Measurements from ENCODE around the gene ALDH1A3. TPM values are rescaled to one million over a fixed set of nuclear protein-coding genes. Genes with fewer than 3 reads are reported as not detected.
A peak's percentile ranks its signal among the peaks of the same experiment; 100 is the strongest.

Gene ALDH1A3
- 11.2 TPM for total RNA-seq
- 13.7 TPM for polyA plus RNA-seq

DNA sequence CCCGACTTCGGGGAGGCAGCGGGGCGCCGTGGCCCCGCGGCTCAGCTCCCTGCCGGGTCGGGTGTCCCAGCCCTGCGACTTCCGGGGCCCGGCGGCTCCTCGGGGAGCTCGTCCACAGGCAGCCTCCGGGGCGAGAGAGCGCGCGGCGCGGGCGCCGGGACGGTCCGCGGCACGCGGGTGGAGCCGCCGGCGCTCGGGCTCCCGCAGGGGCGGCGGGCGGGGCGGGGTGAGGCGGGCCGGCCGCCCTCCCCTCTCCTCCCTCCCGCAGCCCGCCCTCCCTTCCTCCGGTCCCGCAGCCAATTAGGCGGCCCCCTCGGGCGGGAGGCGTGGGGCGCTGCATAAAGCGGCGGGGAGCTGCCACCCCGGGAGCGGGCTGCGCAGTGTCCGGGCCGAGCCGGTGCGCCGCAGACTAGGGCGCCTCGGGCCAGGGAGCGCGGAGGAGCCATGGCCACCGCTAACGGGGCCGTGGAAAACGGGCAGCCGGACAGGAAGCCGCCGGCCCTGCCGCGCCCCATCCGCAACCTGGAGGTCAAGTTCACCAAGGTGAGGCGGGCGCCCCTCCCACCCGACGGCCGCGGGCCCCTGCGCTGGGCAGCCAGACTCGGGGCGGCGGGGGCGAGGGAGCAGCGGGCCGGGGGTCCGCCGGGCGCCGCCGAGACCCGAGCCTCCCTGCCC is at the start of gene ALDH1A3:
Gene ALDH1A3 (plus strand): TSS at position 368 of the 675 bp plus-strand sequence. CDS start 77 bp downstream, at position 445.
- Histone ChIP-seq H3K4me3 (ENCODE audit: low read depth, low read length) (peak within 1 kb of the TSS; percentile 69), H3K27ac (ENCODE audit: low read depth) (no peak within 1 kb of the TSS), H3K4me1 (ENCODE audit: insufficient read depth) (no peaks in the 10 kb centered on the region), H3K36me3 (ENCODE audit: insufficient read depth) (no peaks in the 10 kb centered on the region)
- under 1% methylated on average over 90 of the region's 93 CpGs for WGBS
- DNase-seq (ENCODE audit: extremely low spot score) = no peak

DNA sequence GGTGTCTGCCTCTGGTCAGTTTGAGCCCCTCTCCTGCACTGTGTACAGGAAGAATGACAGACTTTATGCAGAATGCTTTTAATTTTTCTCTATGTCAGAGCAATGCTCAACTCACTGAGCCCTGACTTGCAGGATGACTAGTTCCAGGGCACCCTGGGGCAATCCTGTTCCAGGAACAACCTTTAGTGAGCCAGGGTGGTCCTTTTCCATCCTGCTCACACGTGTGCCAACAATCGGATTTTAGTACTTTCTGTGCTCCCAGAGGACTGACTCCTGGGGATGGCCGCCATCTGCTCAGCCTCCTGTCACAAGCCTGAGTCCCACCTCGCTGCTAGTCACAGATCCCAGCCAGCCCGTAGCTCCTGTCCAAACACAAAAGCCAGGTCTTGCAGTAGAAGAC is 48.2 kb upstream of the ALDH1A3 start:
- 74% methylated on average over 5 of the region's 5 CpGs for WGBS
- DNase-seq (ENCODE audit: extremely low spot score) = no peak
- Histone ChIP-seq H3K36me3 (ENCODE audit: insufficient read depth) (no peaks in the 10 kb centered on the region), H3K4me3 (ENCODE audit: low read depth, low read length) (no peak overlapping the region), H3K27ac (ENCODE audit: low read depth) (no peak overlapping the region), H3K4me1 (ENCODE audit: insufficient read depth) (no peaks in the 10 kb centered on the region)

DNA sequence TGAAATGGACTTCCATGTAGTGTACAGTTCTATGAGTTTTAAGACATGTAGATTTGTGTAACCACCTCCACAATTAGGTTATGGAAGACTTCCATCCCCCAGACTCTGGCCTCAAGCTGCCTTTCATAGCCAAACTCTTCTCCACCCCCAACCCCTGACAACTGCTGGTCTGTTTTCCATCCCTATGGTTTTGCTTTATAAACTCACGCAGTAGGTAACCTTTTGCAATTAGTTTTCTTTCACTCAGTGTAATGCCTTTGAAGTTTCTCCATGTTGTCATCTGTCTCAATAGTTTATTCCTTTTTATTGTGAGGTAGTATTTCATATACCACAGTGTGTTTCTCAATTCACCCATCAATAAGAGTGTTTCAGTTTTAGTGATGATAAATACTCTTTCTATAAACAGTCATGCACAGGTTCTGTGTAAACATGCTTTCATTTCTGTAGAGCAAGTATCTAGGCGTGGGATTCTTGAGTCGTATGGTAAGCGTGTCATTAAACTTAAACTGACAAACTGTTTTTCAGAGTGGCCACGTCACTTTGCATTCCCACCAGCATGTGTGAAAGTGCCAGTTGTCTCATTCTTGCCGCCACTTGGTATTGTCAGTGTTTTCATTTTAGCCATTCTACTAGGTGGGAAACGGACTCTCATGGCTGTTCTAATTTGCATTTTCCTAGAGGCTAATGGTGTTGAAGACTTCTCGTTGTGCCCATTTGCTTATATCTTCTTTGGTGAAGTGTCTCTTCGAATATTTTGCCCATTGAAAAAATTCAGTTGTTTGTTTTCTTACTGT is 47.3 kb upstream of the ALDH1A3 start:
- no peaks in the 10 kb centered on the region for H3K36me3 ChIP-seq (ENCODE audit: insufficient read depth)
- no peak for DNase-seq (ENCODE audit: extremely low spot score)
- WGBS = 92% methylated on average over 9 of the region's 9 CpGs
- no peaks in the 10 kb centered on the region for H3K4me1 ChIP-seq (ENCODE audit: insufficient read depth)
- H3K27ac ChIP-seq (ENCODE audit: low read depth) = no peak overlapping the region
- no peak overlapping the region for H3K4me3 ChIP-seq (ENCODE audit: low read depth, low read length)

DNA sequence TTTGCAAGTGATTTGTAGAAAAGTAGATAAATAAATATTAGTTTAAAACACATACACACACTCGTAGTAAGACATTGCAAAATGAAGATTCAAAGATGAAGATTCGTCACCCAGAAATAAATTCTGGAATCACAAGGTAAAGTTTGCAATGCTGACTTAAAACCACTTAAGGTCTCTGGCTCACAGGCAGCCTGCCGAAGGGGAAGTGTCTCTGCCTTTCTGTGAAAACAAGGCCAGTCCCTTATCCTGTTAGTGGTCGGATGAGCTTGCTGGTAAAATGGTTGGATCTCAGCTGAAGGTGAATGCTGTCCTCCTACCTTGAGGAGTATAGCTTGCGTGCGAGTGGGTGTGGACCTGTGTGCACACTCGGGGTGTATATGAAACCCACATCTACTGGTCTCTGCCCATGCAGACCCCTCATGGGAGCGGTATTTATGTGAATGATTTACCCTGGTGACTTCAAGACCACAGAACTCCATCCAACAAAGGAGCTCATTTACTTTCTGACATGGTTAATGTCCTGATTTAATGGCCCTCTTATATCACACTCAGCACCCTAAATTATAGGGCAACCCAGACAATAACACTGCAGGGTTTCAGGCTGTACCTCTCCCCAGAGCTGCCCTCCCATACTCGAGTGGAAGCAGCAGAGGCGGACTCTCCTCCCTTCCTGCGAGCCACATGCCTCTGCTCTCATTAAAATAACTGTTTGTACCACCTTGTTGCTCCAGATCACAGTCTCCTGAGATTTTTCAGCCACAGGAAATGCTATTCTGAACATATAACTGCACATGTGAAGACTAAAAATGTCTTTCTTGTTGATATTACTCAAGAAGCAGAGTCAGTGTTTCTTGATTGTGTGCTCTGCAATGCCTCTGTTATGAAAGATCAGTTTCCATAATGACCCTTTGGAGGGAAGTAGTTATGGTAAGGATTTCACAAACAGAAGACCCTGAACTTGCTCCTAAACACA is 45.9 kb upstream of the ALDH1A3 start:
- H3K27ac ChIP-seq (ENCODE audit: low read depth) = no peak overlapping the region
- no peaks in the 10 kb centered on the region for H3K36me3 ChIP-seq (ENCODE audit: insufficient read depth)
- H3K4me3 ChIP-seq (ENCODE audit: low read depth, low read length) = no peak overlapping the region
- H3K4me1 ChIP-seq (ENCODE audit: insufficient read depth) = no peaks in the 10 kb centered on the region
- no peak for DNase-seq (ENCODE audit: extremely low spot score)
- 80% methylated on average over 11 of the region's 11 CpGs for WGBS

DNA sequence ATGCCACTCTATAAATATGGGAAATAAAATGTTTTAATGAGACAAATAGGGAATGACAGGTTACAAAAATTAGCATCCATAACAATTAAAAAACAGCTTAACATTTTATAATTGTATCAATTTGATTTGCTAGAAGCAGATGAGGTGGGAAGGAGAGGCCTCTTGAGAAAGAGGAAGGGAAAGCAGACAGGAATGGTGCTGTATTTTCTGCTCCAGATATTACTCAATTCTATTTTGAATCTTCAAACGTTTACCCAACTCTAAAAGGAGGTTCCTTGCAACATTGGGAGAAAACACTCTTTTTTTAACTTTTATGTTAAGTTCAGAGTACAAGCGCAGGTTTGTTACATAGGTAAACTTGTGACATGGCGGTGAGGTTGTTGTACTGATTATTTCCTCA is 44.9 kb upstream of the ALDH1A3 start:
- no peaks in the 10 kb centered on the region for H3K4me1 ChIP-seq (ENCODE audit: insufficient read depth)
- H3K27ac ChIP-seq (ENCODE audit: low read depth) = no peak overlapping the region
- H3K4me3 ChIP-seq (ENCODE audit: low read depth, low read length) = no peak overlapping the region
- no peaks in the 10 kb centered on the region for H3K36me3 ChIP-seq (ENCODE audit: insufficient read depth)
- DNase-seq (ENCODE audit: extremely low spot score) = no peak
- 73% methylated on average over 3 of the region's 3 CpGs for WGBS

DNA sequence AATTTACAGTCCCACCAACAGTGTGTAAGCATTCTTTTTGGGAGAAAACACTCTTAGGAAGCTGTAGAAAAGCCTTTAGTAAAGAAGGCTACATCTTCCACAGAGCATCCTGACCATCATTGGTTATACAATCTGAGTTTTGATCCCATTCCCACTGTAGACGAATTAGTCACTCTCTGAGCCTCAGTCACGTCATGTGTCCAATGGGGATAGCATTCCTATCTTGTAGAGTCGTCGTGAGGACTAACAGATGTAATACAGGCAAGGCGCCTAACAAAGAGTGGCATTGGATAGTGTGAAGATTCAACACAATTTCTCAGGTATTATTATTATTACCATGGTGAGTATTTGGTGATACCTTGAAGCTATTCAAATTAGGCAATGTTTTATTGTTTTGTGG is 44.0 kb upstream of the ALDH1A3 start:
- Histone ChIP-seq H3K27ac (ENCODE audit: low read depth) (no peak overlapping the region), H3K4me3 (ENCODE audit: low read depth, low read length) (no peak overlapping the region), H3K4me1 (ENCODE audit: insufficient read depth) (no peaks in the 10 kb centered on the region), H3K36me3 (ENCODE audit: insufficient read depth) (no peaks in the 10 kb centered on the region)
- WGBS = 82% methylated on average over 5 of the region's 5 CpGs
- DNase-seq (ENCODE audit: extremely low spot score) = no peak

DNA sequence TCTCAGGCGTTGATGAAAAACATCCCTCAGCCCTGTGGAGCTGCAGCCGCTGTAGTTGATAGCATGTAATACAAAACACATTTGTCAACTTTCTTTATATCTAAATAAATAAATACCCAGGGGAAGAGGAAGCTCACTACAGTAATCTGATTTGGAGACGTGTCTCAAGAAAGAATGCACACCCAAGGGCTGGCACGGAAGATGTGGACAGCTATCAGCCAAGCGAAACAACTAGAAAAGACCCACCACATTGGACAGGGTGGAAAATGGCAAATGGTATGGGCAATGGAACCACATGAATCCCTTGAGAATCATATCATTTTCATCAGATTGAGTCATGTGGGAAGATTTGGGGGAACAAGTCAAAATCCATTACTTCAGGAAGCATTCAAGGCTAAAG is 43.1 kb upstream of the ALDH1A3 start:
- WGBS = 73% methylated on average over 5 of the region's 5 CpGs
- Histone ChIP-seq H3K4me3 (ENCODE audit: low read depth, low read length) (no peak overlapping the region), H3K27ac (ENCODE audit: low read depth) (no peak overlapping the region), H3K36me3 (ENCODE audit: insufficient read depth) (no peaks in the 10 kb centered on the region), H3K4me1 (ENCODE audit: insufficient read depth) (no peaks in the 10 kb centered on the region)
- no peak for DNase-seq (ENCODE audit: extremely low spot score)

DNA sequence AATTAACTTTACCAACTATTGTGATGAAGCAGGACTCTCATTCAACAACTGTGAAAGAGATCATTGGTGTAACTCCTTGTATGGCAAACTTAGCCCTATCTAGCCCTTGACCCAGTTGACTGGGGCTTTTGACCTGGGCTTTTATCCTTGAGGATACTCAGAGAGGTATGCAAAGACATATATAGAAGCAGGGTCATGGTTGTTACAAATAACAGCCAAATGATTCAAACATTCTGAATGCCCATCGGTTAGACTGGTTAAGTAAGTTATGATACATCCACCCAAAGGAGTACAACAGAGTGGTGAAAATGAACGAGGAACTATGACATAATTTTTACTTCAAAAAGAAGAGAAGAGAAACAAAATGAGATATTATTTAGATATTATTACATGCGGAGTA is 38.2 kb upstream of the ALDH1A3 start:
- no peaks in the 10 kb centered on the region for H3K36me3 ChIP-seq (ENCODE audit: insufficient read depth)
- DNase-seq (ENCODE audit: extremely low spot score) = no peak
- no peaks in the 10 kb centered on the region for H3K4me1 ChIP-seq (ENCODE audit: insufficient read depth)
- H3K4me3 ChIP-seq (ENCODE audit: low read depth, low read length) = no peak overlapping the region
- WGBS = 96% methylated on average over 3 of the region's 3 CpGs
- H3K27ac ChIP-seq (ENCODE audit: low read depth) = no peak overlapping the region

DNA sequence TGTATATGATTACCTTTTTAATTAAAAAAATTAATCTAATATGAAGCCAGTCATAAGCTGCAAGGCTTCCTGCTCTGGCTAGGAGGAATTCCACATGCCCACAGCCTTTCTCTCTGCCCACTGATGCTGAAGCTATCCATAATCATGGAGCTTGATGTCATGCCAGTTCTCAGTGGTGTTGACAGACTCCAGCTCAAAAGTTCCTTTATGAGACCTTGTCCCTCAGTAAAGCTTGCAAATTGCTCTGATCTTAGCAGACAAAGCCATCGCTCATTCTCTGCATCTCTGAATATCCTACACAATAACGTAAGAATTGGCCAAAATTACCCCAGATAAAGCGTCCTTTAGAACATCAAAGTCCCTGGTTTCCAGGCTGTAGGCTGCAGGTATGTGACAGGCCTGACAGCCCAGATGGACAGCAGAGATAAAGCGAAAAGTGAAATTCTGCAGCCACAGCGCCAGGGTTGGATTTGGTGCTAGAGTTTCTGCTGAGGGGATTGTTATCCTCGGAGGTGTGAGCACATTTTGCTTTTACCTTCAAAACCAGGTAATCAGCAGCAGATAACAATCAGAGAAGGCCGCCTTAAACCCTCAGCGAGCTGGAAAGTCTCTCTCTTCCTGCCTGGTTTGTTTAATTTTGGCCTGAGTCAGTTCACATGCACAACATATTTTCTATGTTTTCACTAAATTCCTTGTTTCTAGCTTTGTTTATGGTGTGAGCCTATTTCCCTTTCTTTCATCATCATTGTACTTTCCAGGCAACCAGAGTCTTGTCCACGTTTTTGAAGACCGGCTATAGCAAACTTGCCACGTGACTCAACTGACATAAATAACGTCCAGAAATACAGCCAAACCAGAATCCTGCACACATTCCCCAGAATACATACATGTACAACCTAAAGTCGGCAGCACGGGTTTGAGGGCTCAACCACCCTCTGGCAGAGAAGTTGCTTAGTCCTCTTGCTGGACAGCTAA is 36.6 kb upstream of the ALDH1A3 start:
- WGBS = 51% methylated on average over 14 of the region's 14 CpGs
- H3K4me1 ChIP-seq (ENCODE audit: insufficient read depth) = no peaks in the 10 kb centered on the region
- no peak for DNase-seq (ENCODE audit: extremely low spot score)
- H3K4me3 ChIP-seq (ENCODE audit: low read depth, low read length) = no peak overlapping the region
- H3K27ac ChIP-seq (ENCODE audit: low read depth) = no peak overlapping the region
- no peaks in the 10 kb centered on the region for H3K36me3 ChIP-seq (ENCODE audit: insufficient read depth)

DNA sequence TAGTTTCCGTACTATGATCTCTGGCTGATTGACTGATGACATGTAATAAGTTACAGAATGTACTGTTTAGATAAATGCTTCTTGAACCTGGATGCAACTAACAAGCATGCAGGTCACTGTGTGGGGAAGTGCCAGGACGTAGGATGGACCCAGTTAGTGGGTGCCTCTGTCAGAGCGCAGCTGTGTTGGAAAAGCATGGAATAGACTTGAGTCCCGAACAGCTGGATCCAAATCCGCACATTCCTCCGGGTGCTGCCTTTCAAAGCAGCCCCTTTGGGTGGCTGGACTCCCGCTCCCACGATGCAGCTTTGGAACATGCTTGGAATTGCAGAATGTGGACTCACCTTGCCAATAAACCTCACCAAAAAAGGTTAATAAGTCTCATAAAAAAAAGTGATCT is 35.5 kb upstream of the ALDH1A3 start:
- 81% methylated on average over 8 of the region's 8 CpGs for WGBS
- Histone ChIP-seq H3K4me3 (ENCODE audit: low read depth, low read length) (no peak overlapping the region), H3K4me1 (ENCODE audit: insufficient read depth) (no peaks in the 10 kb centered on the region), H3K36me3 (ENCODE audit: insufficient read depth) (no peaks in the 10 kb centered on the region), H3K27ac (ENCODE audit: low read depth) (no peak overlapping the region)
- DNase-seq (ENCODE audit: extremely low spot score) = no peak

DNA sequence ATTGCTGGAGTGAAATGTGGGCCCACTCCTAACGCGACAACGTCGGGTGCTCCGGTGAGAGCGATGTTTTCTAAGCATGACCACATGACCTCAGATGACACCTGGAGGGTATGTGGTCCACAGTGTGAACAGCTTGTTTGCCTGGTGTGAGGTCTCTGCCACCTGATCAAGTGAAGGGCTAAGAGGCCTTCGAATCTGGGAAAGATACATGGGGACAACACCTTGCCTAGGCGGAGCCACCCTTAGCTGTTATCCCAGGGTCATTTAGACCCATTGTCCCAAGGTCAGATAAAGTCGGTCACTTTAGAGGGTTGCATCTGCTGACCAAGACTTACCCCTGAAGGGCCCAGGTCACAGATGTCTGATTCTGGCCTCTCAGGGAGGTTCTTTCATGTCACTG is 34.9 kb upstream of the ALDH1A3 start:
- DNase-seq (ENCODE audit: extremely low spot score) = no peak
- Histone ChIP-seq H3K4me1 (ENCODE audit: insufficient read depth) (no peaks in the 10 kb centered on the region), H3K36me3 (ENCODE audit: insufficient read depth) (no peaks in the 10 kb centered on the region), H3K27ac (ENCODE audit: low read depth) (no peak overlapping the region), H3K4me3 (ENCODE audit: low read depth, low read length) (no peak overlapping the region)
- 93% methylated on average over 9 of the region's 9 CpGs for WGBS

DNA sequence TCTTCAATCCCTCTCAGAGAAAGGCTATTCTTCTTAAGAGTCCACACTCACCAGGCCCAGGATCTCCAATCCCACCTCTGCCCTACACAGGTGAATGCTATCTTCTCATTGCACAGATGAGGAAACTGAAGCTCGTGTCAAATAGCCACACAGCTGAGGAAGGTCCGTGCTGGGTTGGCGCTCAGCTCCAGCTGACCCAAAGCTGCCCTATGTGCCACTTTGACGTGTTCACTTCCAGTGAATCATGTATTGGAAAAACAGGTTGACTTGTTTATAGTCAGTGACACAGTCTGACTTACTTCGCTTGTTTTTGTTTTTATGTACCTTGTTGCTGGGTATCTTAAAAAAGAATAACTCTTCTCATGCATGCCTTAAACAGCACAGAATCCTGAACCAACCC is 32.4 kb upstream of the ALDH1A3 start:
- DNase-seq (ENCODE audit: extremely low spot score) = no peak
- Histone ChIP-seq H3K4me1 (ENCODE audit: insufficient read depth) (no peaks in the 10 kb centered on the region), H3K4me3 (ENCODE audit: low read depth, low read length) (no peak overlapping the region), H3K27ac (ENCODE audit: low read depth) (no peak overlapping the region), H3K36me3 (ENCODE audit: insufficient read depth) (no peaks in the 10 kb centered on the region)
- 91% methylated on average over 5 of the region's 5 CpGs for WGBS
